NCI-H69 (cell line): ENCODE results near the gene FRMPD4.
A peak's percentile ranks its signal among the peaks of the same experiment; 100 is the strongest.

ENCODE experiments used
- DNase-seq: peaks from one replicate; lab custom pipeline; 2025; lab: John Stamatoyannopoulos, UW

FRMPD4 gene

GRCh38 chrX:12657881-12658280 is 519.6 kb downstream of the FRMPD4 start:
- no peak for DNase-seq

DNA sequence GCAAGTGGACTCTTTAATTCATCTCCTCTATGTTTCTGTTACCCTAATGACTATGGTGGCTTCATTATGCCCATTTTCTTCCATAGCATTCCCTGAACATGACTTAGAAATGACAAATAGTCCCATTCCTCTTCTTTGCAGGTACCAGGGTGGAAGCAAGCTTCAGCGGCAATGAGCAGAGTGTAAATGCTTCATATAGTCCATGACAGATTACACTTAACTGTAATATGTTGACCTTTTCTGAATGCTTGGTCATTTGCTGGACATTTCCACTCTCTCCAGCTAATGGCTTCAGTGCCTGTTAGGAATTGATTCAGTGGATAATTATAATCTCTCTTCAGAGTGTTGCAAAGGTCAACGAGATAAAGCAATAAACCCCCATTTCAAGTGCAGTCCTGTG is 523.2 kb downstream of the FRMPD4 start:
- no peak for DNase-seq

DNA sequence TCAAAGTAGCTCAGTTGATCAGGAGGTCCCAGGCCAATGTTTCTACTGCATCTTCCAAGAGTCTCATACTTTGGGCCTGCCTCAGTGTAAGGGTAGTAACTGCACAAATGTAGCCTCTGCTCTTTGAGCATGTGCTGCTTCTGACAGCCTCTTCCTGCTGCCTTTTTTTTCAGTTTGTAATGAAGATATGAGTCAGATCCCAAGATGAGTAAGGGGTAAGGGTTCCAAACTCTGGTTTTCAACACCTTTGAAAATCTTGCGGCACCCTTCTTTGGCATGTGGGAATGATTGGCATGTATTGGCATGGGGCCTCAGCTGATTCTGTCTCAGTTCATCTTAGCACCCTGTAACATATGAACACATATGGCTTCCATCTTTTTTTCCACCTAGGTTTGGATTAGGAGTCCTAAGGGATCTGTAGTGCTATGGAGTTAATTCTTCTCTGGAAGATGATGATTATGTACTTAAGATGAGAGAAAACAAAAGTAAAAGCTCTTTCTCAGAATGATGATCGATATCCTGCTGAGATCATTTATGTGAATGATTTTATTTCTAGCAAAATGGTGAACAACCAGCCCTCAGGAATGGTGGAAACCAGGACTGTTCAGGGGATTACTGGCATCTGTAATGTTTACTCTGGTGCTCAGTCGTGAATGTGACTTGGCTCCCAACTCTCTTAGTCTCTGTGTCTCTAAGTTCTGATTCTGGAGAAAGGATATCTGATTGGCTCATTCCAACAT is 534.3 kb downstream of the FRMPD4 start:
- DNase-seq = no peak

GRCh38 chrX:12673487-12673886 is 535.2 kb downstream of the FRMPD4 start:
- DNase-seq = peak; percentile 2

DNA sequence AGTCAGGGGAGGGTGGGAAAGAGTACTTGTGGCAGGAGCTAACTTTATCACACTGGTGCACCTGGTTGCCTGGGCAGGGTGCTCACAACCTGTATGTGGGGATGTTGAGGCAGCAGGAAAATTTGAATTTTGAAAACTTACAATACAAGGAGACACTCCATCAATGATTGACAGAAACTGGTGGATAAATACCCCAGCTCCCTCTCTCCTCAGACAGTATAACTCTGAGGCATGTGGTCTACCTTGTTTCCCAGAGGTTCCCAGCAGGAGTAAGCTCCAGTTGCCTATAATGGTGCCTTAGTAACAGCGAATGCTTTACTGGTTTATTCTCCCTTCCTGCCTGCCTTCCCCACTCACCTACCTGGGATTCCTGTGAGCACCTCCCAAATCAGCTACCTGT is 541.2 kb downstream of the FRMPD4 start:
- no peak for DNase-seq

DNA sequence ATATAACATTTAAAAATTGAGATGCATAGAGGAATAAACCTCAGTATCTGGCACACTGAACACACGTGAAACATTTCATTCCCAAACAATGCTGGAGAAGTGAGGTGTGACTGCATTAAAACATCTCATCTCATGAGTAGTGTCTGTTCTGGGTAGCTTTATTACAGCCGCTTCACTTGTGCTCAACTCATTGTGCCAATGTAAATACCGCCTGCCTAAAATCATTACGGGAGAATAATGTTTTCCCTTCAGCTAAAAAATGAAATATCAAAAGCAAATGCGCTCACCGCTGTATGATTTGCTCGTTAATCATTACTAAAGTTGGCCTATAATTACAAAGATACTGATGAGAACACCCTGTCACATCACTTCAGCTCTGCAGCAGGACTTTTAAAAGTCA is 542.8 kb downstream of the FRMPD4 start:
- DNase-seq = peak; percentile 63

DNA sequence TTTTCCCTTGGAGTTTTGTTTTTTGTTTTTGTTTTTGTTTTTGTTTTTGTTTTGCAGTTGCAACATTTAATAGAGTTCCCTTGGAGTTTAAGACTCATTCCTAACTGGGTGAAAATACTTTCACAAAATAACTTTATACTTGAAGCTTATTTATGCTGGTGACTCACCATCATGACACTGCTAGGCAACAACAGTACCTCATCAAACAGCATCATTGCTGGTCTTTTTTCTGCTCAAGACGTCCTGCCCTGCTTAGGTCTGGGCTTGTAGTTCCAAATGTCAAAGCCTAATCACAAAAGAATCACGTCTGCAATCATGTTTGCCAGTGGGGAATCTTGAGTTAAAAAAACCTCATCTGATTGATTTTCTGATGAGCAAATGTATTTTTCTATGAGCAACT is 547.3 kb downstream of the FRMPD4 start:
- no peak for DNase-seq

- peak; percentile 69 for DNase-seq
These were observed 548.1 kb downstream of the FRMPD4 start for GRCh38 chrX:12686331-12686730.

DNA sequence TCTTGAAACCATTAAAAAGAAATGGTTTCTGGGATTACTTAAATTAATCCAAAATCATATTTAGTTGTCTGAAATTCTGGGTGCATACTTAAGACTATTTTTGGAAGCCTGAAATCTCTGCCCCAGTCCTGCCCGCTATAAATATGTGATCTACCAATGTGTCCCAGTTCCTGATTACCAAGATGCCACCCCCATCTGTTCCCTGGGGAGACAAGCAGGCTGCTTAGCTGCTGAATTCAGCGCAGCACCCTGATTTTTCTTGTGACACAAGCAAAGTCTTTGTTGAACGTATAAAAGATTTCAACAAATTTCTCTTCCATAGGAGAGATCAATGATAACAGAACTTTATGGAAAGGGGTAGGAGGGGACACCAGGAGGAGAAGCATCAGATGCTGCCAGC is 552.4 kb downstream of the FRMPD4 start:
- no peak for DNase-seq

DNA sequence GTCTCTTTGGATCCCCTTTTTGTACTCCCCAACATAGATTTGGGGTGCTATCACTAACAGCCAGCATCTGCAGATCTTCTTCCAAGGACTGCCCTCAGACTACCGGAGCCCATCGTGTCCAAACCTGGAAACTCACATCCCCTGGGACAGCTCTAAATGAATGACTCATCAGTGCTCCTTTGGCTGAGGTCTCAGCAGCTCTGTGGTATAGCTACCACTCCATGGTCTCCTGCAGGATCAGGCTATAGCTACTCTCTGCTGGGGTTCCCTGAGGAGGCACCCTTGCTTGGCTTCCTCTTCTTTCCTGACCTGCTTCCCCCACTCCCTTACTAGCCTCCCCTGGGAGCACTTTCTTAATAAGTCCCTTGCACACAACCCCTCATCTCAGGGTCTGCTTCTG is 555.5 kb downstream of the FRMPD4 start:
- DNase-seq = peak; percentile 20

DNA sequence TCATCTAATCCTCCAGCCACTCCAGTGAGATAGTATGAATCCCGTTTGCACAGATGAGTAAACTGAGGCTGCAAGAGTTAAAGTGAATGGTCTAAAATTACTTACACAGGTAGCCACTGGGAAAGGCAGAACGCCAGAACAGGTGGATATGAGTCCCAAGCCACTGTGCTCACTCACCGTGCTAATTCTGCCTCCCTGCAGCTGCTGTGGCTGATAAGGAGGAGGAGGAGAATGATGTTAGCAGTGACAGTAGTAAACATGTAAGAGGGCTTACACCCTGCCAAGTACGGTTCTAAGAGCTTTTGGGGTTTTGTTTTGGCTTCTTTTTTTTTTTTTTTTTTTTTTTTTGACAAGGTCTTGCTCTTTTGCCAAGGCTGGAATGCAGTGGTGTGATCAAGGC is 562.5 kb downstream of the FRMPD4 start:
- peak; percentile 26 for DNase-seq

GRCh38 chrX:12701628-12702027 is 563.4 kb downstream of the FRMPD4 start:
- DNase-seq = peak; percentile 92

DNA sequence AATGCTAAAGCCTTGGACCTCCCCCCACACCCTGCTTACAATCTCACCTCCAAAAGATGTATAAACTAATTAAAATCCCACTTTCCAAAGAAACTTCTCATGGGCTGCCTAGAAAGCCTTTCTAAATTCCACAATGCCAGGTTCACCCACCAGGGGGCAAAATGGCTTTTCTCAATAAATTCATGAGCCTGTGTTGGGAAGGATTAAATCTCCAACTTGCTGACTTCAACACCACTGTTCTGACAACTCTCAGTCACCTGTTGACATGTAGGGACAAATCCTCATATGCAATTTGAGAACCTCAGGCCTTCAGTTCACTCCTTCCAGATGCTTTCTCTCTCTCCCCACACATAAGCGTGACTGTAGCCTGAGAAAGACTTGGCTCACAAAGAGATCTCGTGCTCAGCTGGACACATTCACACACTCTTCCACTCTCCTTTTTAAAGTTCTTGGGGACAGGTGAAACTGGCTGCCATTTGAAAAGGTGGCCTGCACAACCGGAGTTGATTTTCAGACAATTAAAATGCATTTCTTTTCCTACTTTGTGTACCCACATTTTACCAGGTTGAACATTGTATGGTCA is 564.3 kb downstream of the FRMPD4 start:
- DNase-seq = peak; percentile 61

- no peak for DNase-seq
These were observed 566.4 kb downstream of the FRMPD4 start for GRCh38 chrX:12704706-12705105.

DNA sequence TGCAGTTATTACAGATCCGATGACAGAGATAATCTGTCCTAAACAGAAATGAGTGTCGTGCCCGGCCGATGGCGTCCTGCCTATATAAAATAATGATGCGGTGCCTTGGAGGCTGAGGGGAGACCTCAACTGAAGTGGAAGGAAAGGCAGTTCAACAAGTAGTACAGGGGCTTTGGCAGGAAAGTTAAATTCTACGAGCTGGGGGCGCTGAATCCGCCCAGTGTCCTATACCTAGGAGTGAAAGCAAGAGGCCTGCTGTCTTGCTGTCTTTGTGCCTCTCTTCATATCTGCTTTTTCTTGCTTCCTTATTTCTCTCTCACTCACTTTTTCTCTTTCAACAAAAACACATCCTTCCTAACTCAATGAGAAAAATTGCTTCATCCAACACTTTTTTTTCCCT is 570.8 kb downstream of the FRMPD4 start:
- DNase-seq = no peak

- no peak for DNase-seq
These were observed 573.3 kb downstream of the FRMPD4 start for GRCh38 chrX:12711435-12712040.

GRCh38 chrX:12716574-12716973 is 578.3 kb downstream of the FRMPD4 start:
- no peak for DNase-seq

DNA sequence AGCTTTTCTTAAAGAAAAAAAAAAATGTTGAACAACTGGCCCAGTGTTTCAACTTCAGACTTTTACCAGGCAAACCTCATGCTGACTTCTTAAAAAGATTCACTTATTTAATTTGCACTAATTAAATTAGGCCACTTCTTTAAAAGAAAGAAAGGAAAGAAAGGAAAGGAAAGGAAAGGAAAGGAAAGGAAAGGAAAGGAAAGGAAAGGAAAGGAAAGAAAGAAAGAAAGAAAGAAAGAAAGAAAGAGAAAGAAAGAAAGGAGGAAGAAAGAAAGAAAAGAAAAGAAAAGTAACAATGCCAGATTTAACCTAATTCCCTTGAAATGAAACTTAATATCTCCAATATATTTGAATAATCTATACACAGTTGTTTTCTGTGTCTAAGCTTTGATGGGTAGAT is 581.6 kb downstream of the FRMPD4 start:
- DNase-seq = no peak

- DNase-seq = no peak
These were observed 582.8 kb downstream of the FRMPD4 start for GRCh38 chrX:12721042-12721441.

- DNase-seq = no peak
These were observed 584.0 kb downstream of the FRMPD4 start for GRCh38 chrX:12722314-12722713.

DNA sequence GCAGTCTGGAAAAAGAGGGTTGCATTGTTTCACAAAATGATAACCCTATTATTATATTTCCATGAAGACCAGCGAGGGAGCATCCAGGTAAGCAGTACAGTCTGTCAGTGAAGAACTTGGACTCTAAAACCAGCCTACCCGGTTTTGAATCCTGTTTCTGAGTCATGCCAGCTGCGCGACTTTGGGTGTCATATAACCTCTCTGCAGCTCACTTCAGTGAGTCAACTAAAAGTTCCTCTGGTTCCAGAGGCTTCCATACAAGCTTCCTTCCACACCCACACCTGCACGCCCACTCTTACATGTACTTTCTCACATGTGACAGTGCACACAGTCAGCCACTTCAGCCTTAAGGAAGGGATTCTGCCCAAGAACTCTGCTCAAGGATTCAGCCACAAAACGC is 603.1 kb downstream of the FRMPD4 start:
- no peak for DNase-seq

GRCh38 chrX:12747433-12747832 is 609.2 kb downstream of the FRMPD4 start:
- DNase-seq = no peak

DNA sequence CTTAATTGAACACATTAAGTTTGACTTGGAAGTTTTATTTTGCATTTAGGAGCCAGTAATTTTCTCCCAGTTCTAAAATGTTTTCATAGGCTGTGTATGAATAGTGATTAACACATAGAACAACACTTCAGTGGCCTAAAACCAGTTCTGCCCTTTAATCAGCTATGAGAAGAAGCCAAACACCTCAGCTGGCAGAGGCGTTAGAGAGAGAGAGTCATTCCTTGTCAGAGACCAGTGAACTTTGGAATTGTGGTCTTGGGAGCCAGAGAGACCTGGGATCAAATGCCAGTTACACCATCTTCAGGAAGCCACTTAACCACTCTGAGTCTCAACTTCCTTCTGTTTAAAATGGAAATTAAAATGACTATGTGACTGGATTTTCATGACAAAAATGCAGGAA is 613.6 kb downstream of the FRMPD4 start:
- no peak for DNase-seq

DNA sequence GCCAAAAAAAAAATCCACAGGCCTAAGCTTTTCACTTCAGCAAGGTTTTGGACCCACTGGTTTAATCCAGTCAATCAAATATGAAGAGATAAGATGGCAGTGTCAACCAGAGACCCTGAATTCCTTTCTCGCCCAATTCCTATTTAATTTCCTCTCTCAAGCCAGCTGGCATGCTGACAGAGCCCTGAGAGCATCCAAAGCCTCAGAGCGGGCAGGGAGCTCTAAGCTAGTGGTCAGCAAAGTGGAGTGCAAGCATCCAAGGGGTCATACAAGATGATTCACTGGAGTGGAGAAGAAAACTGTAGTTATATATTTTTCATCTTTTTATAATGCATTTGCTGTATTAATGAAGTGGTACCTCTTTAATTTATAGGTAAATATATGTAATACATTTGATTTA is 615.1 kb downstream of the FRMPD4 start:
- no peak for DNase-seq
